Upper lobe of right lung (tissue), 1 donor: ENCODE results near the gene LRRK1. TPM values are rescaled to one million over a fixed set of nuclear protein-coding genes. Genes with fewer than 3 reads are reported as not detected.

Experiments used
- ATAC-seq: fragments of 200-7000 bp; cut with Tn5 transposase; one replicate; pipeline ENCODE4 v1.9.1; 2020; ENCODE audit warnings: mild to moderate bottlenecking, moderate library complexity
- DNase-seq: peaks from one replicate; pipeline ENCODE4 v3.0.0-alpha.2; 2020
- H3K27ac ChIP-seq: fragments of 200-600 bp; one replicate; pipeline ENCODE4 v1.8.0; 2022
- H3K27me3 ChIP-seq: fragments of 200-600 bp; one replicate; pipeline ENCODE4 v1.8.0; 2022; ENCODE audit warnings: mild to moderate bottlenecking
- H3K36me3 ChIP-seq: fragments of 200-600 bp; one replicate; pipeline ENCODE4 v1.8.0; 2022
- H3K4me1 ChIP-seq: fragments of 200-600 bp; one replicate; pipeline ENCODE4 v1.8.0; 2022
- H3K4me3 ChIP-seq: fragments of 200-600 bp; one replicate; pipeline ENCODE4 v1.8.0; 2022; ENCODE audit warnings: mild to moderate bottlenecking
- H3K9me3 ChIP-seq: fragments of 200-600 bp; one replicate; pipeline ENCODE4 v1.8.0; 2022
- intact Hi-C: fragments of 100-400 bp; cut with DNase I; formaldehyde crosslinking; loops from one replicate; pipeline ENCODE4 v1.11.0; 2022
- total RNA-seq: library from RNA; stranded (reverse); fragmentation: NEBNext Ultra II Directional; extraction: Animal tissue kit (Norgen Biotek cat#: 25700); gene quantifications from one replicate; pipeline ENCODE4 v1.2.1, GENCODE V29; 2021
- TF ChIP-seq, protein P1 (sequence below): fragments of 200-600 bp; IDR thresholded peaks from one replicate; pipeline ENCODE4 v1.8.0; 2022; ENCODE audit warnings: antibody characterized with exemption
- donor health status: DM: no; HTN: yes; CAD: no; lungs with severe emphysema.

The LRRK1 gene
- total RNA-seq, 1 donor from 2014 or later: 22.6 TPM

GRCh38 chr15:100983221-100983620 lies 64.1 kb downstream of the LRRK1 start:
- ATAC-seq (no peak), DNase-seq (no peak)
- Histone ChIP-seq H3K27me3 (no peaks in the 10 kb centered on the region), H3K4me1 (no peaks in the 10 kb centered on the region), H3K36me3 (no peaks in the 10 kb centered on the region), H3K9me3 (no peaks in the 10 kb centered on the region), H3K27ac (no peak overlapping the region), H3K4me3 (no peak overlapping the region)
- intact Hi-C loops: no loop called here
- TF ChIP-seq, protein P1, sequence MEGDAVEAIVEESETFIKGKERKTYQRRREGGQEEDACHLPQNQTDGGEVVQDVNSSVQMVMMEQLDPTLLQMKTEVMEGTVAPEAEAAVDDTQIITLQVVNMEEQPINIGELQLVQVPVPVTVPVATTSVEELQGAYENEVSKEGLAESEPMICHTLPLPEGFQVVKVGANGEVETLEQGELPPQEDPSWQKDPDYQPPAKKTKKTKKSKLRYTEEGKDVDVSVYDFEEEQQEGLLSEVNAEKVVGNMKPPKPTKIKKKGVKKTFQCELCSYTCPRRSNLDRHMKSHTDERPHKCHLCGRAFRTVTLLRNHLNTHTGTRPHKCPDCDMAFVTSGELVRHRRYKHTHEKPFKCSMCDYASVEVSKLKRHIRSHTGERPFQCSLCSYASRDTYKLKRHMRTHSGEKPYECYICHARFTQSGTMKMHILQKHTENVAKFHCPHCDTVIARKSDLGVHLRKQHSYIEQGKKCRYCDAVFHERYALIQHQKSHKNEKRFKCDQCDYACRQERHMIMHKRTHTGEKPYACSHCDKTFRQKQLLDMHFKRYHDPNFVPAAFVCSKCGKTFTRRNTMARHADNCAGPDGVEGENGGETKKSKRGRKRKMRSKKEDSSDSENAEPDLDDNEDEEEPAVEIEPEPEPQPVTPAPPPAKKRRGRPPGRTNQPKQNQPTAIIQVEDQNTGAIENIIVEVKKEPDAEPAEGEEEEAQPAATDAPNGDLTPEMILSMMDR: no peak

DNA sequence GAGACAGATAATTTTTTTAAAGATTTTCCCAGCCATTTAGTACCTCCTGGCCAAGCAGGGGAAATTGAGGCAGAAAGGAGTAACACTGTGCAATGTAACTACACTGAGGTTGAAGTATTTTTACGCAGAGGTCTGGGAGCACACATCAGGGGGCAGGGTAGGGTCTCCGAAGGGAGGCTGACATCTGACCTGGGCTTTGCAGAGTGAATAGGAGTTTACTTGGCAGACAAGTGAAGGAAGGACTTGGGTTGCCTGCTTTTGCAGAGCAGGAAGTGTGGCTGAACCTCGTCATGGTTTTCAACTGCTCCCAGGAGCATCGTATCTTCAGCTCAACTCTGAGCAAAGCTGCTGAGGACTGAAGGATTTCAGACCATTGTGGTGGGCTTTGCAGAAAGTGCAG lies 66.2 kb downstream of the LRRK1 start:
- no peaks in the 10 kb centered on the region for H3K9me3 ChIP-seq
- DNase-seq (no peak), ATAC-seq (no peak)
- no peak overlapping the region for H3K27ac ChIP-seq
- no peak overlapping the region for H3K4me3 ChIP-seq
- H3K36me3 ChIP-seq: no peaks in the 10 kb centered on the region
- no peaks in the 10 kb centered on the region for H3K27me3 ChIP-seq
- TF ChIP-seq, protein P1: no peak
- intact Hi-C loops: no loop called here
- no peaks in the 10 kb centered on the region for H3K4me1 ChIP-seq

GRCh38 chr15:100986158-100986896 lies 67.2 kb downstream of the LRRK1 start:
- no peak for ATAC-seq
- no peaks in the 10 kb centered on the region for H3K36me3 ChIP-seq

GRCh38 chr15:100987143-100987542 lies 68.0 kb downstream of the LRRK1 start:
- H3K27me3 ChIP-seq: no peaks in the 10 kb centered on the region
- no peaks in the 10 kb centered on the region for H3K4me1 ChIP-seq
- no peaks in the 10 kb centered on the region for H3K36me3 ChIP-seq
- no peak for DNase-seq
- ATAC-seq: no peak
- intact Hi-C loops: no loop called here
- no peak overlapping the region for H3K27ac ChIP-seq
- no peak overlapping the region for H3K4me3 ChIP-seq
- TF ChIP-seq, protein P1: no peak
- no peaks in the 10 kb centered on the region for H3K9me3 ChIP-seq

More at GRCh38 chr15:100986158-100986896, 67.2 kb downstream of the LRRK1 start:
- TF ChIP-seq, protein P1: no peak
- no peak for DNase-seq
- Histone ChIP-seq H3K27ac (no peak overlapping the region), H3K4me3 (no peak overlapping the region), H3K9me3 (no peaks in the 10 kb centered on the region), H3K4me1 (no peaks in the 10 kb centered on the region), H3K27me3 (no peaks in the 10 kb centered on the region)
- intact Hi-C loops: no loop called here

- Histone ChIP-seq H3K27me3 (no peaks in the 10 kb centered on the region), H3K4me3 (no peak overlapping the region), H3K4me1 (no peaks in the 10 kb centered on the region), H3K36me3 (no peaks in the 10 kb centered on the region), H3K9me3 (no peaks in the 10 kb centered on the region), H3K27ac (no peak overlapping the region)
- TF ChIP-seq, protein P1: no peak
- DNase-seq: no peak
- no peak for ATAC-seq
- intact Hi-C loops: no loop called here
Measured at GRCh38 chr15:100988297-100988696, 69.1 kb downstream of the LRRK1 start.
